NCI-H526 (cell line): ENCODE data around the gene GNRH2.
"Not testable (repeated sequence)": the region's sequence is repeated elsewhere in the genome, so short reads cannot be mapped to it uniquely, and the experiment has no call there.

Experiments used
- DNase-seq, 2 experiments: peaks; one replicate each; lab custom pipeline; 2025; lab: John Stamatoyannopoulos, UW

The GNRH2 gene

GRCh38 chr20:3073251-3073643 lies 29.8 kb downstream of the GNRH2 start:
- not testable (repeated sequence) for DNase-seq

GRCh38 chr20:3074812-3075211 lies 31.4 kb downstream of the GNRH2 start:
- DNase-seq, result no peak

- not testable (repeated sequence) for DNase-seq
Measured at GRCh38 chr20:3075315-3075714, 31.9 kb downstream of the GNRH2 start.

- no peak for DNase-seq
Measured at GRCh38 chr20:3077618-3078134, 34.3 kb downstream of the GNRH2 start.

- no peak for DNase-seq
Measured at GRCh38 chr20:3080939-3081388, 37.5 kb downstream of the GNRH2 start.

GRCh38 chr20:3081641-3082040 lies 38.2 kb downstream of the GNRH2 start:
- no peak for DNase-seq

GRCh38 chr20:3082306-3082951 lies 39.0 kb downstream of the GNRH2 start:
- DNase-seq, result peak in 1 of 2 experiments; percentile 43

- DNase-seq, result peak in 1 of 2 experiments; percentile 35
Measured at GRCh38 chr20:3082955-3083952, 39.8 kb downstream of the GNRH2 start.

- no peak for DNase-seq
Measured at GRCh38 chr20:3084283-3084985, 41.0 kb downstream of the GNRH2 start, which contains the start of gene AVP. TSS of gene AVP (minus strand) at chr20:3084724. CDS start at chr20:3084674, 50 bp downstream.

GRCh38 chr20:3084986-3085360 lies 41.6 kb downstream of the GNRH2 start:
- DNase-seq, result no peak

- no peak for DNase-seq
Measured at GRCh38 chr20:3085571-3086072, 42.2 kb downstream of the GNRH2 start.

GRCh38 chr20:3088031-3088430 lies 44.6 kb downstream of the GNRH2 start:
- no peak for DNase-seq

GRCh38 chr20:3090565-3090964 lies 47.1 kb downstream of the GNRH2 start:
- DNase-seq, result no peak

- peak in 1 of 2 experiments; percentile 50 for DNase-seq
Measured at GRCh38 chr20:3092611-3093379, 49.4 kb downstream of the GNRH2 start.

- no peak for DNase-seq
Measured at GRCh38 chr20:3093861-3094361, 50.5 kb downstream of the GNRH2 start.

GRCh38 chr20:3094848-3095629 lies 51.6 kb downstream of the GNRH2 start:
- no peak for DNase-seq
